SIG-M5 treated with dmso at 0.1 percent for 504 hours (cell line): ENCODE data around the gene MMAB.

Experiments used
- DNase-seq: peaks from one replicate; lab custom pipeline; 2025; ENCODE audit not compliant: unreplicated experiment; lab: John Stamatoyannopoulos, UW

The MMAB gene

DNA sequence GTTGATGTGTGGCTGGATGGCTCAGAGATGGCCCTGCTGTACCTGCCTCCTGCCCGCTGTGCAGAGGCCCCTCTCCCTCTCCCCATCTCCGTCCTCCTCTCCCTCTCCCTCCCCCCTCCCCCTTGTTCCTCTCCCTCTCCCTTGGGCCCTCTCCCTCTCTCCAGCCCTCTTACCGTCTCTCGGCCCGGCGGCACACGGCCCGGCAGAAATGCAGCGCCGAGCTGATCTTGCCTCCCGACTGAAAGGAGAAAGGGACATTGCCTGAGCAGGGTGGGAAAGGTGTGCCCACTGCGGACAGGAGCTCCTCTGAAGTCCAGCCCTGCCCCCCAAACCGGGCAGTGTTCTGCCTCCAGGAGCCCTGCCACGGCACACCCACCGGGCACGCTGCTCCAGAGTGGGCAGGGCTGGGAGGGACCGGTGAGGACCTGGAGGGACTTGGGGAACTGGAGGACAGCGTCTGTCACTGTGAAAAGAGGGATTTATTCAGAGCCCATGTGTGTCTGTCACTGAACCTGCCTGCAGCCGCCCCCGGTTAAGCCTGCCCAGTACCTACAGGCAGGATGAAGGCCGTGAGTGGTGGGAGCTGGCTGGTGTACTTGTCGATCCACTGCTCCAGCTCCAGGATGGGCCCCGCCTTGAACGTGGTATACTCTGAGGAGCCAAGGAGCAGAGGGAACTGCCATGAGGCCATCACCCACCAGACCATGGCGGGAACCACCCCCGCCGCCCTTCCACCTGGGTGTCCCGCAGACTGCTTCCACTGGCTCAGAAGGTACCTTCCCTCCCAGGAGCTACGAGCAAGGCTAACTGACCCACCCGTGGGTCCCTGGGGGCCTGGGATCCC, 12.2 kb downstream of the MMAB start:
- no peak for DNase-seq

- DNase-seq: no peak
Observed at GRCh38 chr12:109559601-109560000, 13.7 kb downstream of the MMAB start.

DNA sequence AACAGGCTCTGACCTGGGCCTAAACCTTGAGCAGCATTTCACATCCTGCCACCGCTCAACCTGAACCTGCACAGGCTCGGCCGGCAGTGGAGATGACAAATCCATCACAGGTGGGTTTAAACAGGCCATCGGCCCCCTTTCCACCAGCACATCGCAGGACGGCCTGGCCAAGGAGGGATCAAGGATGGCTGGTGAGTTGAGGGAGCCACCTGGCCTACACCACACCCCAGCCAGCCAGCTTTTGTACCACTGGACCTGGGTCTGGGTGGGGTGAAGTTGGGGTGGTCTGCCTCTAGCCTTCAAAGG, 14.2 kb downstream of the MMAB start:
- no peak for DNase-seq

- no peak for DNase-seq
Observed at GRCh38 chr12:109558374-109559199, 14.7 kb downstream of the MMAB start.

DNA sequence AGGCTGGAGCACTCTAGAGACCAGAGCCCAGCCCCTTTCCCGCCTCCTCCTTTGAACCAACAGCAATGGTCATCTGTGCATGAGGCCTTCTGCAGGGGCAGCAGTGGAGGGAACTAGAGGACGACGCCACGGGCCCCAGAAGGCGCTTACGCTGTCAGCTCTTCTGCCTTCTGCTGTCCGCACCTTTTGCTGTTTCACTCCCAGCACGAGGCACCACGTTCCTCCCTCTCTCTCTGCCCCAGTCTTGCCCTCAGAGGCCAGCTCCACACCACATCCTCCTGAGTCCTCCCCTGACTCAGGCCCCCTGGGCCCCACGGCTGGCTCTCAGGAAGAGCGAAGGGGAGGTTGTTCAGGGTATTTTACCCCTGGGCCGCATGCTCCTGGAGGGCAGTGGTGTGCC, 15.5 kb downstream of the MMAB start:
- no peak for DNase-seq

- no peak for DNase-seq
Observed at GRCh38 chr12:109557200-109557599, 16.1 kb downstream of the MMAB start.

GRCh38 chr12:109555431-109556315, 17.6 kb downstream of the MMAB start:
- no peak for DNase-seq

- DNase-seq: no peak
Observed at GRCh38 chr12:109554761-109555160, 18.5 kb downstream of the MMAB start.

GRCh38 chr12:109553906-109554500, 19.3 kb downstream of the MMAB start:
- DNase-seq: no peak

DNA sequence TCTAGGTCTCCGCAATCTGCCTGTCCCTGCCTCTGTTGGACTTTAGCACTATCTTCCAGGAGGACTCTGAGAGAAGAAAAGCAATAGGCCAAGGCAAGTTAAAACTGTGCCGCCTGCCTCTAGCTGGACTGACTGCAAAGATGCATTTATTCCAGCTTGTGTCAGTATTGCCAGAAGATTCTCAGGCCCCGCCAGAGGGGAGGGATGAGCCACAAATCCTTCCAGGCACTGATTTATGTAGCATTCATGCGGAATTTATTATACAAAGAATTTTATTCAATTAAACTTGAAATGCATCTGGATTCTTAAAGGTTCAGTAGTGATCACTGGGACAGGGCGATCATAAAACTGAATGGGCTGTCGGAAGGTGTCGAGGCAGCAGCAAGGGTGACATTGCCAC, 19.8 kb downstream of the MMAB start:
- DNase-seq: no peak

DNA sequence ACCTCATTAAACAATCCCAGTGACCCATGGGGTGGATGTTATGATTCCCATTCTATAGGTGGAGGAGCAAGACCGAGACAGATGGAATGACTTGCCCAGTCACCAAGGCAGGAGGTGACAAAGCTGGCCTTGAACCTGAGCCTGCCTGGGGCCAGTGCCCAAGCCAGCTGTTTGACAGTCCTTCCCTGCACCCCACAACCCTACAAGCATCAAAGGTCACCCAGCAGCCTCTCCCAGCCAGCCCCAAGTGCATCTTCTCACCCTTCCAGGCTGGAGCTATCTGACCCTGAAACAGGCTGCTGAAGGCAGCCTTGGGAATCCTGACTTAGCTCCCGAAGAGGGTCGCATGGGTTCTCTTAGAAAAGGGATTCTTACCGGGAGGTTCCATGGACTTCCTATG, 20.3 kb downstream of the MMAB start:
- no peak for DNase-seq

DNA sequence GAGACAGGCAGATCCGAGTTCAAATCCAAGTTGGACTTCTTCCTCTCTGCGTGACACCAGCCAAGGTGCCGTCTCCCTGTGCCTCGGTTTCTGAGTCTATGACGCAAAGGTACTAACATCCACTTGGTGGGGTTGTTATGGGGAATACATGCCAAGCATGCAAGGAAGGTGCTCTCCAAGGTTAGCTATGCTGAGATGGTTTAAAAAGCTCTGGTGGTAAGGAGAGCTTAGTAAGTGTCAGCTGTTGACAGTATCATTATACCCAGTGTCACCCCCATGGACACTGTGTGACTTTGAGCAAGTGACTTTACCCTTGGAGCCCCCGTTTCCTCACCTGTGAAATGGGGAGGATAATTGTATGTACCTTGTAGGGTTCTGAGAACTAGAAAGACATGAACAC, 22.2 kb downstream of the MMAB start:
- no peak for DNase-seq

- no peak for DNase-seq
Observed at GRCh38 chr12:109550281-109550680, 23.0 kb downstream of the MMAB start.

DNA sequence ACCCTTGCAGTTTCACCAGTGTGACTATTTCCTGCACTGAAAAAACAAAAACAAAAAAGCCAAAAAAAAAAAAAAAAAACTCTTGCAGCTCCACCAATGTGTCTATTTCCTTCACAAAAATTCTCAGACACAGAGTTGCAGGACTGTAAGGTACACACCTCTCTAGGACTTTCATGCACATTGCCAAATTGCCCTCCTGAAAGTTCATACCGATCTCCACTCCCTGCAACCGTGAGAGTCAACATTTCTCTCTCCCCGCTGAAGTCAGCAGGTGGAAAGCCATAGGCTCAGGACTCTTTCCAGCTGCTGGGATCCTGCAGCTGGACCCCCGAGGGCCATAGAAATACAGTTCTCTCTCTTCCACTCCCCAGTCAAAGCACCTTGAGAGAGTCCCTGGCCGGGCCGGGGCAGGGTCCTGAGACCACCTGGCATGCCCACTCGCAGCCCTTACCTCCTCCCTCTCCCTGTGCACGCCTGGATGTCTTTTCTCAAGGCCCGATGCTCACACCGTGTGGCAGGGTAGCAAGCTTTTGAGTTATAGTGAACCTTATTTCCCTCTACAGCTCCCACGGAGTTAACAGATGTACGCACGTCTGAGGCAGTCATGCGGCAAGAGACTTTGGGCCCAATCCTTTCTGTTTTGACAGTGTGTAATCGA, 23.6 kb downstream of the MMAB start:
- DNase-seq: no peak

GRCh38 chr12:109548258-109548657, 25.0 kb downstream of the MMAB start:
- no peak for DNase-seq

DNA sequence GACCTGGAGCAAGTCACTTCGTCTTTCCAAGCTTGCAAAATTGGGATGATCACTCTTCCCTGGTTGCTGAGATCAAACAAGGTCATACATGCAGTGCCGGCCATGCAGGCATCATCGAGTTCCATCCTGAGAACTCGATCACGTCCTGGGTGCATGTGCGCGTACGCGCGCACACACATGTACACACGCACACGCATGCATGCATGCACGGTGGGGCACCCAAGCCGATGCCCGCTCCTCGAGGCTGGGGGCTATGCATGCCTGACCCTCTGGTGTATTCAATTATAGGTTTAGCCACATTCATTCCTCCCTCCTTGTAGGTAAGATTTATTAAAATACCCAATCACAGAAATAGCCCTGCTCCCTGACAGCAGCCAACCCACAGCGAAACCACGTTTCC, 26.0 kb downstream of the MMAB start:
- no peak for DNase-seq

DNA sequence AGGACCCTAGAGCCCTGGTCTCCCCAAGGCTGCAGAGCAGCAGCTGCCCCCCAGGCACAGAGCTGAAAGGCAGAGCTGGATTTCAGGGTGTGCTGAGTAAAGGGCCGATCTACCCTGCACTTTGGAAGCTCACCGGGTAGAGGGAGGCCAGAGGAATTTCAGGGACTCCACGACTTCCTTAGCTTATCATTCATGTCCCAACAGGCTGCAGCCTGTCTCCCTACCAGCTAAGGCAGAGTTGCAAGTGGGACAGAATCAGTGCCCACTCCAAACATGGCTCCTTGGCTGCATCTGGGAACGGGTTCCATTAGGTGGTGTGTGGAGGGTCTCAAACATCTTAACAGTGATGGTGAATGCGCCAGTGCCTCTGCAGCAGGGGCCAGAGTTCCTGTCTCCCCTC, 27.5 kb downstream of the MMAB start:
- no peak for DNase-seq

GRCh38 chr12:109544955-109545531, 28.3 kb downstream of the MMAB start:
- no peak for DNase-seq

GRCh38 chr12:109542876-109543275, 30.4 kb downstream of the MMAB start:
- DNase-seq: no peak

GRCh38 chr12:109542014-109542413, 31.3 kb downstream of the MMAB start:
- DNase-seq: no peak
